GM18505 (cell line): ENCODE measurements around the gene TRMT61B.

Experiments
- ATAC-seq: cut with Tn5 transposase; IDR thresholded peaks from one replicate; pipeline ENCODE4 v1.9.1; 2021; ENCODE audit not compliant: unreplicated experiment
- POLR2A ChIP-seq: IDR thresholded peaks from 4 replicates; pipeline ENCODE4 v1.6.1; 2011; ENCODE audit warnings: borderline replicate concordance; ENCODE audit not compliant: insufficient read depth, insufficient read length; ENCODE audit errors: extremely low read depth

Gene TRMT61B

GRCh38 chr2:28894470-28895188 is 24.5 kb upstream of the TRMT61B start, which contains the start of gene WDR43:
TSS of gene WDR43 (plus strand) at chr2:28894667. CDS start at chr2:28894699, 32 bp downstream.
- ATAC-seq, result peak; percentile 94
- TF ChIP-seq POLR2A, result peak; percentile 90

- no peak for TF ChIP-seq POLR2A
- ATAC-seq, result no peak
Observed at GRCh38 chr2:28893488-28893887, 23.4 kb upstream of the TRMT61B start.

GRCh38 chr2:28880193-28880592 is 10.1 kb upstream of the TRMT61B start:
- no peak for TF ChIP-seq POLR2A
- ATAC-seq, result no peak

- no peak for ATAC-seq
- TF ChIP-seq POLR2A, result no peak
Observed at GRCh38 chr2:28871620-28872019, 1.5 kb upstream of the TRMT61B start.

- ATAC-seq, result peak; percentile 15
Observed at GRCh38 chr2:28869494-28870145, 489 bp downstream of the TRMT61B start.

GRCh38 chr2:28868611-28869010 is 1.5 kb downstream of the TRMT61B start:
- no peak for TF ChIP-seq POLR2A
- no peak for ATAC-seq

More at GRCh38 chr2:28869494-28870145, 489 bp downstream of the TRMT61B start:
- TF ChIP-seq POLR2A, result no peak

GRCh38 chr2:28855977-28856376 is 14.1 kb downstream of the TRMT61B start:
- TF ChIP-seq POLR2A, result no peak
- ATAC-seq, result no peak

- TF ChIP-seq POLR2A, result no peak
- no peak for ATAC-seq
Observed at GRCh38 chr2:28855193-28855592, 14.9 kb downstream of the TRMT61B start.

- no peak for TF ChIP-seq POLR2A
- ATAC-seq, result no peak
Observed at GRCh38 chr2:28842042-28842441, 28.1 kb downstream of the TRMT61B start.

- no peak for ATAC-seq
- no peak for TF ChIP-seq POLR2A
Observed at GRCh38 chr2:28838971-28839370, 31.1 kb downstream of the TRMT61B start.

- no peak for ATAC-seq
- no peak for TF ChIP-seq POLR2A
Observed at GRCh38 chr2:28835781-28836180, 34.3 kb downstream of the TRMT61B start.

GRCh38 chr2:28833740-28834470 is 36.2 kb downstream of the TRMT61B start:
- no peak for TF ChIP-seq POLR2A
- no peak for ATAC-seq

GRCh38 chr2:28828382-28828781 is 41.7 kb downstream of the TRMT61B start:
- no peak for TF ChIP-seq POLR2A
- no peak for ATAC-seq
